Inflammatory macrophage (primary cell): Measurements from ENCODE around the gene GSK3A.
"Not testable (repeated sequence)": the region's sequence is repeated elsewhere in the genome, so short reads cannot be mapped to it uniquely, and the experiment has no call there.

ENCODE experiments used
- DNase-seq, 2 donors: peaks; one replicate each; pipeline ENCODE4 v3.0.0-alpha.2; 2020 to 2022

GSK3A gene

DNA sequence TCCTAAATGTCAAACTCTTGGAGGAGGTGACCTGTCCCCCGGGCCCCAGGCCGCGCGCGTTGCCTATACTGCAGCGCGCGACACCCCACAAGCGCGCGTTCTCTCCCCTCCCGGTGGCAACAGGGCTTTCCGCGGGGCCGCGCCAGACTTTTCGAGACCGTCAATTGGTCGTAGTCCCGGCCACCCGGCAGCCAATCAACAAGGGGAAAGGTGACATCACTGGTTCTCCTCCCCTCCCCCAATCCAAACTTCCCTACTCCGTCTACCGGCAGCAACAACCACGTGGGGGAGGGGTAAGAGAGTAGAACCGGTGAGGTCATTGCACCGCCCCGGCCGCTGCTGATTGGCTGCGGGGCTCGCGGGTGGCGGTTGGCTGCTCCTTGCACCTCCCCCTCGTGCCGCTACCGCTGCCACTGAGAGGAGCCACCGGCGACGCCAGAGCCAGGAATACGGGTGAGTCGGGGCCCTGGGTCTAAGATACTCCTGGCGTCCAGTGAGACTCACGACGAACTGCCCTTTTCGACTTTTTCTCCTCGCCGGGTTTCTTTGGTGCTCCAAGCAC lies 25.8 kb upstream of the GSK3A start:
- peak; percentile 99 to 100 for DNase-seq

- DNase-seq: no peak
Observed at GRCh38 chr19:42267644-42268141, 25.3 kb upstream of the GSK3A start.

GRCh38 chr19:42266928-42267603 lies 24.7 kb upstream of the GSK3A start:
- not testable (repeated sequence) for DNase-seq

DNA sequence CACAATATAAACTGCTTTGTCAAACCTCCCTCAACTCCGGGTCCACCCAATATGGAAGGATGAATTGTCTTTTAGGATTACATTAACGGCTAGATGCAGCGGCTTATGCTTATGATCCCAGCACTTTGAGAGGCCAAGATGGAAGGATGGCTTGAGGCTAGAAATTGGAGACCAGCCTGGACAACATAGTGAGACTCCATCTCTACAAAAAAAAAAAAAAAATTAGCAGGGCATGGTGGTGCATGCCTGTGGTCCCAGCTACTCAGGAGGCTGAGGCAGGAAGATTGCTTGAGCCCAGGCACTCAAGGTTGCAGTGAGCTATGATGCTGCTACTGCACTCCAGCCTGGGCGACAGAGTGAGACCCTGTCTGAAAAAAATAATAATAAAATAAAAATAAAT lies 23.7 kb upstream of the GSK3A start:
- not testable (repeated sequence) for DNase-seq

- no peak for DNase-seq
Observed at GRCh38 chr19:42261763-42262162, 19.4 kb upstream of the GSK3A start.

DNA sequence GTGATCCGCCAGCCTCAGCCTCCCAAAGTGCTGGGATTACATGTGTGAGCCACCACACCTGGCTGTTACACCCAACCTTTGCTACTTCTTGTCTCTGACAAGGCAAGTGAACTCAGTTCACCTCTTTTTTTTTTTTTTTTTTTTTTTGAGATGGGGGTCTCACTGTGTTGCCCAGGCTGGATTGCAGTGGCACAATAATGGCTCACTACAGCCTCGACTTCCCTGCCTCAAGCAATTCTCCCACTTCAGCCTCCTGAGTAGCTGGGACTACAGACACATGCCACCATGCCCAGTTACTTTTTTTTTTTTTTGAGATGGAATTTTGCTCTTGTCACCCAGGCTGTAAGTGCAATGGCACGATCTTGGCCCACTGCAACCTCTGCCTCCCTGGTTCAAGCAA lies 15.4 kb upstream of the GSK3A start:
- DNase-seq: not testable (repeated sequence)

- DNase-seq: no peak
Observed at GRCh38 chr19:42255766-42256745, 13.7 kb upstream of the GSK3A start.

DNA sequence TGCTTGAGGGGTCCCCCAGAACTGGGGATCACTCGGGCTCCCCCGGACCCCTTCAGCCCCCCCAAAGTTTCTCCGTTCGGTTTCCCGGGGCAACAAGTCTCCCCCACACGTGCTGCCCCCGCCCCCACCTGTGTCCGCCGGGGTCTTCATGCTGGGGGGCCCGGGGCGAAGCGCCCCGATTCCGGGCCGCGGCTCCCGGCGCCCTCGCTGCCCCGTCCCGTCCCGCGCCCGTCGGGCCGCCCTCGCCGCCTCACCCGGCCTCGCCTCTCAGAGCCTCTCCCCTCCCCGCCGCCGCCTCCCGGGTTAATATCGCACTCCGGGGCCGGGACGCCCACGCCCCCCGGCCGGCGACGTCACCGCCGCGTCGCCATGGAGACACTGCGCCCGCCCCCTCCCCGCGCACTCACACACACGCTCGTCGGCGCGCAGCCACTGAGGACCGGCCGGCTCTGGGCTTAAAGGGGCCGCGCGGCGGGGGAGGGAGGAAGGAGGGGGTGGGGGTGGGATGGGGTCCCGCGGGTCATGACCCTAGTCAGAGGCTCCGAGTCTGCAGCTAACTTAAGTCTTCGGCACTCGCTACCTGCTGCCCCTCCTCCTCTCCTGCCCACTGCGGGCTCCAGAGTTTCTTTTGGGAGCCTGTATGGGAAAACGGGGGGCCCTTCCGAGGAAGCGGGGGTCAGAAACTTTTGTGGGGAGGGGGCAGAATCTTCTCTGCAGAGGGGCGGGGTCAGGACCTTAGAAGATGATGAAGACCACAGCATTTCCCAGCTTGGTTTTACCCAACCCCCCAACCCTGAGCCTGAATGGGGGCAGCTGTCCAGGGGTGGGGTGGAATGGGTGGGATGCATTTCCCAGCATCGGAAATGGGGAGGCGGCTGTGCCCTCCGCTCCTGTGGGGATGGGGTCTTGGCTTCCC lies 12.7 kb upstream of the GSK3A start, which contains the start of gene ERF:
Gene ERF, minus strand, starts transcription at position 279 of the 916 bp plus-strand sequence. Its CDS starts 129 bp downstream, at position 150.
- peak; percentile 94 to 95 for DNase-seq

GRCh38 chr19:42254089-42254849 lies 11.9 kb upstream of the GSK3A start:
- peak; percentile 66 to 76 for DNase-seq

DNA sequence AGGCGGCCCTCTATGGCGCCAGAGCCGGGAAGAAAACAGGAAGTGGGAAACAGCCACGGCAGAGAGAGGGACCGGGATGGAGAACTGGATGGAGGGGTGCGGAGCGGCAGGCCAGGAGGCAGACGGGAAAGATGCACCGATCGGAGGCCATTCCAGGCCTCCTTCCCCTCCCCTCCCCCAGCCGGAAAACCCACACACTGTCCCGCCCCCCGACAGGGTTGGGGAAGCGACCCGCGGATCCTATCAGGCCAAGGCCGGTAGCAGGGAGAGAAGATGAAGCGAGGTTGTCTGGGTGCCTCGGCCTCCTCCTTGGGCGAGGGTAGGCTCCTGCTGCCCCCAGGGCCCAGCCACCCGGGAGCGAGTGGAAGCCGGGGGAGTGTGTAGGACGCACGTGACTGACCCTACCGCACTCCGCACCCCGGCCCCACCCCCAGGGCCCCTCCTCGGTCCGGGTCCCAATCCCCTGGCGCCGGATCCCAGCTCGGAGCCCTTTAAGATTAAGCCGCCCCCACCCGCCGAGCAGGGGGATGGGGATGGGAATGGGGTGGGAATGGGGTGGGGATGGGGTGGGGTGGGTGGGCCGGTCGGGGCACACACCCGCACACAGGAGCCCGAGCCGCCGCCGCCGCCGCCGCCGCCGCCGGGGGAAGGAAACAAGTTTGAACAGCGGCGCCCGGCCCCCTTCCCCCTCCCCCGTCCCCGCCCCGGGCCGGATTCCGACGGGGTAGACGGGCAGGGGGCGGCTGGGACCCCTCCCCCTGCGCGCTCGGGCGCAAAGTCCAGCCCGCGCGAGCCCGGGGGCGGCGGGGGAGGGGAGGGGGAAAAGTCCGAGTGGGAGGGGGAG lies 11.1 kb upstream of the GSK3A start:
- DNase-seq: peak; percentile 10 to 40

DNA sequence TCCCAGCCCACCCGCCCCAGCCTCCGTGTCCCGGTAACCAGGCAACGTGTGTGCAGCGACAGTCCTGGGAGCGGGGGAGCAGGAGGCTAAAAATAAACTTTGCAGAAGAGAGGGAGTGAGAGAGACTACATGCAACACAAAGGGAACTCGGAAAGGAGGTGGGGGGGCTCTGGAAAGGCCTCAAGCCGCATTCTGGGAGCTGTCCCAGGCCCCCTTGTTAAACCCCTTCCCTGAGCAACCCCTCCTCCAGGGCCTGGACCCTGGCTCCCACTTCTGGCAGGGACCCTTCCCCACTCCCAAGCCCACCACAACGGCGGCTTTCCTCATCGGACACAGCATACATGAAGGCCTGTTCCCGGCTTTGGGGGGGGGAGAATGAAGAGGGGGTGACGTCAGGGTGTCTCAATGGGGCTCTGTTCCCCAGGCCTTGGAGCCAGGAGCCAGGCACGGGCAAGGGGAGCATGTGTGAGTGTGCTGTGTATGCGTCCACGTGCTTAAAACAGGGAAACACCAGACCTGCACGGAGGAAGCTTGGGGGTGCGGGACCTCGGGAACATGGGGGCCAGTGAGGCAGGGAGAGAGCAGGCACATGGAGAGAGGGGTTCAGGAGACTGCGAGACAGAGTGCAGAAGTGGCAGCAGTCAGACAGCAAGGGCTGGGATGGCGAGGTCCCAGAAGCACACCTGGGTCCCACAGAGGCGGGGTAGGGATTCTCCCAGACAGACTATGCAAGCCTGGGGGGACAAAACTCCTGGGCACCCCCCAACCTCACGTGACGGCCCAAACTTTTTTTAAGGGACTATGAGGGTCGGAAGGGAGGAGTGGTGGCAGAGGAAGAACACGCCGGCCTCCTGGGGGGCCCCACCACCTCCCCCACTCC lies 10.2 kb upstream of the GSK3A start:
- DNase-seq: peak; percentile 17 to 33

- DNase-seq: no peak
Observed at GRCh38 chr19:42251572-42252358, 9.4 kb upstream of the GSK3A start.

DNA sequence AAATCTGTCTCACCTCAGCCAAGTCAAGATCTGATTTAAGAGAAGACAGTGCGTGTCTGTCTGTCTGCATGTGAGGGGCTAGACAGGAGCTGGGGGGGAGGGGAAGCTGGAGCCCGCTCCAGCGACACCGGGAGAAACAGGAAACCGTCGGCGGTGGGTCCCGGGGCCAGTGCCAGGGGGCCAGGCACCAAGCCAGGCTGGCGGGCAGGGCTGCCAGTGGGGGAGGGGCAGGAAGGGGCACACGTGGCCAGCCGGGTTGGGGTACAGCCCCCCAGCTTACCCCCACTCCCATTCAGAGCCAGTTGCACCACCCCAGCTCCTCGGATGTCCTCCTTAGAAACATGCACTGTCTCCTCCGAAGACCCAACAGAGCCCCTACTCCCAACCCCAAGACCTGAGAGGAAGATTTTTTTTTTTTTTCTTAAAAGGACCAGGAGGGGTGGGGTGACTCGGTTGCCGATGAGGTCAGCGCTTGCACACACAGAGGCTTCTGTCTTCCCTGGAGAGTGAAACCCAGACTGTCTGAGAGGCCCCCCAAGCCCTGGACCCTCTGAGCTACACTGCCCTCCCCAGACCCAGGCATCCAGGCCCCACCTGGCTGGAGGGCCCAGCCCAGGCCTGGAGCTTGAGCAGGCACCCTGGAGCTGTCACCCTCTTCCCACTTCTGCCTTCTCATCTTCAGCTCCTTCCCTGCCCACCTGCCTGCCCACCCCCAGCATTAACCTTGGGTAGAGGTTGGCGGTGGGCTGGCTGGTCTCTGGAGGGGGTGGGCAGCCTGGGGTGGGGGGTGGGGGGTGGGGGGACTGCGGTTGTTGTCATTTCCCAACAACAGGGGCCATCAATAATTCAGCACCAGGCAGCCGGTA lies 8.5 kb upstream of the GSK3A start:
- DNase-seq: no peak

DNA sequence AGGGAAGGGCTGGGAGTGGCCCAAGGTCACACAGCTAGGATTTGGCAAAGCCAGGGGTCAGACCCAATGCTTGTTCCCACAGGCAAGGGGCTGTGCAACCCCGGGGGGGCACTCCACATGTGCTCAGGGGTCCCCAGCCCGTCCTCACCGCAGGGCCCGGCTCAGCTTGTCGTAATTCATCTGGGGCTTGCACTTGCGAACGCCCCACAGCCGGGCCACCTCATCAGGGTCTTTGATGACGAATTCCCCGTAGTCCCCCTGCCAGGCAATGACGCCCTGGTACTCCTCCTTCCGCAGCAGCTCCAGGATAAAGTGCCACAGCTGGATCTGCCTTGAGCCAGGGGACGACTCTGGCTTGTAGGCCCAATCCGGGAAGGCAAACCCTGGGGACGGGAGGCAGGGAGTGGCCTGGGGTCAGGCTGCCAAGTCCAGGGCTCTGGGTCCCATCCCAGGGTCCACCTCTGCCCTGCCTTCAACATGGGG lies 7.8 kb upstream of the GSK3A start:
- no peak for DNase-seq

DNA sequence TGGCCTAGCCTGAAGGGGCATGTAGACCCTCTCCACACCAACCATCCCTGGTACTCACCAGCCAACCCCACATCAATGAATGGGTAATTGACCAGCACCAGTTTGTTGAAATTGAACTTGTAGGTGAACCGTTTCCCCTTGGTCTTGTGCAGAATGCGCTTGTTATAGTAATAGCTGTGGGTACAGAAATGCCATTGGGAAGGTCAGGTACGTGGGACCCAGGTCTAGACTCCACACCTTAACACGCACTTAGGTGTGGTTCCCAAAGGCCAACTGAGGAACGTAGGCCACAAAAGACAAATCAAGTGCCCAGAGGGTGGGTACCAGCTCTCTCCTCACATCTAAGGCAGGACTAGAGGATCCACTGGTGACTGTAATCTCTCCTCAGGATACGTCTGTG lies 7.4 kb upstream of the GSK3A start:
- DNase-seq: no peak

- no peak for DNase-seq
Observed at GRCh38 chr19:42249149-42249750, 6.8 kb upstream of the GSK3A start.
